Fibroblast of skin of left quadriceps (primary cell): ENCODE results near the gene DYTN.
"Not testable (repeated sequence)": the region's sequence is repeated elsewhere in the genome, so short reads cannot be mapped to it uniquely, and the experiment has no call there.

Experiments
- DNase-seq, 2 experiments: peaks; one replicate each; pipeline ENCODE4 v3.0.0-alpha.2; 2013; ENCODE audit warnings: low read depth in 2 of 2

The DYTN gene

GRCh38 chr2:206718296-206718695, at the start of gene DYTN:
Gene DYTN, minus strand, starts transcription at chr2:206718396. Its CDS starts 117 bp downstream, at chr2:206718279.
- no peak for DNase-seq

- no peak for DNase-seq
These were observed 48.1 kb upstream of the DYTN start for GRCh38 chr2:206766057-206766930.

GRCh38 chr2:206765242-206766056, 47.3 kb upstream of the DYTN start, which contains the start of the genes FASTKD2 and MDH1B:
Gene FASTKD2, plus strand, starts transcription at chr2:206765606. Its CDS starts 1,088 bp downstream, at chr2:206766694.
Gene MDH1B, minus strand, starts transcription at chr2:206765328. Its CDS starts 57 bp downstream, at chr2:206765271.
- peak; percentile 88 for DNase-seq

- no peak for DNase-seq
These were observed 46.6 kb upstream of the DYTN start for GRCh38 chr2:206764673-206765241.

GRCh38 chr2:206756816-206757215, 38.6 kb upstream of the DYTN start:
- no peak for DNase-seq

GRCh38 chr2:206740800-206741199, 22.6 kb upstream of the DYTN start:
- no peak for DNase-seq

GRCh38 chr2:206739271-206739670, 21.1 kb upstream of the DYTN start:
- DNase-seq = no peak

GRCh38 chr2:206736935-206737334, 18.7 kb upstream of the DYTN start:
- DNase-seq = no peak

GRCh38 chr2:206733341-206733740, 15.1 kb upstream of the DYTN start:
- DNase-seq = no peak

GRCh38 chr2:206728277-206729199, 10.3 kb upstream of the DYTN start:
- no peak for DNase-seq

- no peak for DNase-seq
These were observed 9.1 kb upstream of the DYTN start for GRCh38 chr2:206727287-206727686.

- no peak for DNase-seq
These were observed 5.1 kb upstream of the DYTN start for GRCh38 chr2:206723288-206723687.

GRCh38 chr2:206721256-206721920, 3.2 kb upstream of the DYTN start:
- DNase-seq = no peak

GRCh38 chr2:206716623-206717022, 1.6 kb downstream of the DYTN start:
- DNase-seq = no peak

- DNase-seq = not testable (repeated sequence)
These were observed 3.0 kb downstream of the DYTN start for GRCh38 chr2:206715183-206715582.

- DNase-seq = no peak
These were observed 4.5 kb downstream of the DYTN start for GRCh38 chr2:206713746-206714145.

- DNase-seq = no peak
These were observed 9.9 kb downstream of the DYTN start for GRCh38 chr2:206708286-206708685.

GRCh38 chr2:206707164-206707701, 11.0 kb downstream of the DYTN start:
- DNase-seq = no peak

GRCh38 chr2:206701952-206702605, 16.1 kb downstream of the DYTN start:
- DNase-seq = no peak

GRCh38 chr2:206700156-206700555, 18.0 kb downstream of the DYTN start:
- DNase-seq = no peak
